WTC11 (cell line): ENCODE measurements around the gene ZNF772.

Experiments
- NR3C1 ChIP-seq: sonication (generic); formaldehyde crosslinking; conservative IDR thresholded peaks from 2 replicates; pipeline ENCODE4 v1.8.1; 2023; ENCODE audit warnings: low read depth, mild to moderate bottlenecking, missing genetic modification reagents
- SP1 ChIP-seq: sonication (generic); formaldehyde crosslinking; conservative IDR thresholded peaks from 2 replicates; pipeline ENCODE4 v1.8.1; 2022; ENCODE audit warnings: missing genetic modification reagents
- TF ChIP-seq, protein P1 (sequence below): fragments of 200-600 bp; IDR thresholded peaks from 2 replicates; pipeline ENCODE4 v1.8.0; 2022; ENCODE audit warnings: antibody characterized with exemption
- TF ChIP-seq, protein P2 (sequence below): sonication (generic); formaldehyde crosslinking; conservative IDR thresholded peaks from 2 replicates; pipeline ENCODE4 v1.8.1; 2022; ENCODE audit warnings: mild to moderate bottlenecking, missing genetic modification reagents
- TF ChIP-seq, protein P3 (sequence below): sonication (generic); formaldehyde crosslinking; IDR thresholded peaks from 2 replicates; pipeline ENCODE4 v1.8.1; 2022; ENCODE audit warnings: low read depth, missing genetic modification reagents, borderline replicate concordance

DNA sequence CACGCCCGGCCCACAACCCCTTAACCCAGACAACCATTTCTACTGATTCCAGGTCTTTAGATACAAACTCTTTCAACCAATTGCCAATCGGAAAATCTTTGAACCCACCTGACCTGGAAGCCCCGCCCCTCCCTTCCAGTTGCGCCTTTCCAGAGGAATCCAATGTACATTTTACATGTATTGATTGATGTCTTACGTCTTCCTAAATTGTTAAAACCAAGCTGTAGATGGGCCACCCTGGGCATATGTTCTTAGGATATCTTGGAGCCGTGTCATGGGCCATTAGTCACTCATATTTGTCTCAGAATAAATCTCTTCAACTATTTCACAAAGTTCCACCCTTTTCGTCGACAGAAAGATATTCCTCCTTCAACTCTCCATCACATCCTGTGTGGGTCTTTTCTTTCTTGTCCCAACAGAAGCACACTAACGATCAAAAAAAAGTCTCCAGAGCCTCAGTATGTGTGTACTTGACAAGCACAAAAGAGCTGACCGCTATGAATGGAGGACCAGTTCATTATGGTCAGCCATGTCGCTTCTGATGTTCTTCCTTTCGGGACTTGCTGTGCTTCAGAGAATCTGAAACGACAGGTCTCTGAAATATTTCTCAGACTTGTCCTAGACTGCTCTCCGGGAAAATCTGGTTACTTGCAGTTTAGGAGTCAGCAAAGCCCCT is 42.8 kb downstream of the ZNF772 start:
- TF ChIP-seq, protein P1, sequence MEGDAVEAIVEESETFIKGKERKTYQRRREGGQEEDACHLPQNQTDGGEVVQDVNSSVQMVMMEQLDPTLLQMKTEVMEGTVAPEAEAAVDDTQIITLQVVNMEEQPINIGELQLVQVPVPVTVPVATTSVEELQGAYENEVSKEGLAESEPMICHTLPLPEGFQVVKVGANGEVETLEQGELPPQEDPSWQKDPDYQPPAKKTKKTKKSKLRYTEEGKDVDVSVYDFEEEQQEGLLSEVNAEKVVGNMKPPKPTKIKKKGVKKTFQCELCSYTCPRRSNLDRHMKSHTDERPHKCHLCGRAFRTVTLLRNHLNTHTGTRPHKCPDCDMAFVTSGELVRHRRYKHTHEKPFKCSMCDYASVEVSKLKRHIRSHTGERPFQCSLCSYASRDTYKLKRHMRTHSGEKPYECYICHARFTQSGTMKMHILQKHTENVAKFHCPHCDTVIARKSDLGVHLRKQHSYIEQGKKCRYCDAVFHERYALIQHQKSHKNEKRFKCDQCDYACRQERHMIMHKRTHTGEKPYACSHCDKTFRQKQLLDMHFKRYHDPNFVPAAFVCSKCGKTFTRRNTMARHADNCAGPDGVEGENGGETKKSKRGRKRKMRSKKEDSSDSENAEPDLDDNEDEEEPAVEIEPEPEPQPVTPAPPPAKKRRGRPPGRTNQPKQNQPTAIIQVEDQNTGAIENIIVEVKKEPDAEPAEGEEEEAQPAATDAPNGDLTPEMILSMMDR: no peak
- TF ChIP-seq, protein P2, sequence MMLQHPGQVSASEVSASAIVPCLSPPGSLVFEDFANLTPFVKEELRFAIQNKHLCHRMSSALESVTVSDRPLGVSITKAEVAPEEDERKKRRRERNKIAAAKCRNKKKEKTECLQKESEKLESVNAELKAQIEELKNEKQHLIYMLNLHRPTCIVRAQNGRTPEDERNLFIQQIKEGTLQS (CRISPR knock-in tag): no peak
- TF ChIP-seq, protein P3, sequence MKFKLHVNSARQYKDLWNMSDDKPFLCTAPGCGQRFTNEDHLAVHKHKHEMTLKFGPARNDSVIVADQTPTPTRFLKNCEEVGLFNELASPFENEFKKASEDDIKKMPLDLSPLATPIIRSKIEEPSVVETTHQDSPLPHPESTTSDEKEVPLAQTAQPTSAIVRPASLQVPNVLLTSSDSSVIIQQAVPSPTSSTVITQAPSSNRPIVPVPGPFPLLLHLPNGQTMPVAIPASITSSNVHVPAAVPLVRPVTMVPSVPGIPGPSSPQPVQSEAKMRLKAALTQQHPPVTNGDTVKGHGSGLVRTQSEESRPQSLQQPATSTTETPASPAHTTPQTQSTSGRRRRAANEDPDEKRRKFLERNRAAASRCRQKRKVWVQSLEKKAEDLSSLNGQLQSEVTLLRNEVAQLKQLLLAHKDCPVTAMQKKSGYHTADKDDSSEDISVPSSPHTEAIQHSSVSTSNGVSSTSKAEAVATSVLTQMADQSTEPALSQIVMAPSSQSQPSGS (CRISPR knock-in tag): no peak
- no peak for TF ChIP-seq NR3C1 (CRISPR knock-in tag)
- TF ChIP-seq SP1 (CRISPR knock-in tag): no peak
